GM19351 (cell line): Measurements from ENCODE around the gene NBEA.

Source experiments
- ATAC-seq: cut with Tn5 transposase; IDR thresholded peaks from one replicate; pipeline ENCODE4 v1.9.1; 2021; ENCODE audit warnings: mild to moderate bottlenecking, moderate library complexity; ENCODE audit not compliant: unreplicated experiment

The NBEA gene

GRCh38 chr13:35698911-35699576, 757.0 kb downstream of the NBEA start:
- no peak for ATAC-seq

GRCh38 chr13:35699825-35700510, 757.9 kb downstream of the NBEA start:
- no peak for ATAC-seq

- no peak for ATAC-seq
Measured at GRCh38 chr13:35700671-35701070, 758.6 kb downstream of the NBEA start.

- ATAC-seq, result no peak
Measured at GRCh38 chr13:35702316-35702715, 760.2 kb downstream of the NBEA start.

GRCh38 chr13:35703061-35703460, 761.0 kb downstream of the NBEA start:
- ATAC-seq, result no peak

GRCh38 chr13:35704331-35704730, 762.3 kb downstream of the NBEA start:
- ATAC-seq, result no peak

- ATAC-seq, result no peak
Measured at GRCh38 chr13:35706281-35706680, 764.2 kb downstream of the NBEA start.

- ATAC-seq, result no peak
Measured at GRCh38 chr13:35706721-35707120, 764.7 kb downstream of the NBEA start.

GRCh38 chr13:35711909-35712308, 769.8 kb downstream of the NBEA start:
- ATAC-seq, result no peak

GRCh38 chr13:35712907-35713761, 771.1 kb downstream of the NBEA start:
- ATAC-seq, result no peak

- ATAC-seq, result no peak
Measured at GRCh38 chr13:35714121-35714520, 772.1 kb downstream of the NBEA start.

GRCh38 chr13:35714588-35715377, 772.7 kb downstream of the NBEA start:
- no peak for ATAC-seq

- ATAC-seq, result no peak
Measured at GRCh38 chr13:35716186-35716585, 774.1 kb downstream of the NBEA start.

GRCh38 chr13:35716729-35717128, 774.7 kb downstream of the NBEA start:
- ATAC-seq, result no peak

- no peak for ATAC-seq
Measured at GRCh38 chr13:35718084-35718483, 776.0 kb downstream of the NBEA start.

- no peak for ATAC-seq
Measured at GRCh38 chr13:35720290-35720689, 778.2 kb downstream of the NBEA start.

GRCh38 chr13:35720690-35721554, 778.9 kb downstream of the NBEA start:
- ATAC-seq, result peak; percentile 68
